Measurements from ENCODE around the gene ZBTB8A. TPM values are rescaled to one million over a fixed set of nuclear protein-coding genes. Genes with fewer than 3 reads are reported as not detected.

Gene ZBTB8A
- total and polyA plus RNA-seq, 2 of the 8 experiments (the other 6 are each of a cell fraction or from before 2014, with no cell fraction given): 2.9 to 10.4 TPM

DNA sequence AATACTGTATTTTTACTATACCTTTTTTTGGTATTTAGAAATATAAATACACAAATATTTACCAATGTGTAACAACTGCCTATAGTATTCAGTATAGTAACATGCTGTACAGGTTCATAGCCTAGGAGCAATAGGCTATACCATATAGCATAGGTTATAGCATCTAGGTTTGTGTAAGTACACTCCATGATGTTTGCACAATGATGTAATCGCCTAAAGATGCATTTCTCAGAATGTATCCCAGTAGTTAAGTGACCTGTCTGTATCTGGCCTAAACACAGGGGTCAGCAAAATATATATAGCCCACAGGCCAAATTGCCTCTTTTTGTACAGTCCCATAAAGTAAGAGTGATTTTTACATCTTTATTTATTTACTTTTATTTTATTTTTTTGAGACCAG is 86.9 kb downstream of the ZBTB8A start (continued):
- TF ChIP-seq, protein P1, sequence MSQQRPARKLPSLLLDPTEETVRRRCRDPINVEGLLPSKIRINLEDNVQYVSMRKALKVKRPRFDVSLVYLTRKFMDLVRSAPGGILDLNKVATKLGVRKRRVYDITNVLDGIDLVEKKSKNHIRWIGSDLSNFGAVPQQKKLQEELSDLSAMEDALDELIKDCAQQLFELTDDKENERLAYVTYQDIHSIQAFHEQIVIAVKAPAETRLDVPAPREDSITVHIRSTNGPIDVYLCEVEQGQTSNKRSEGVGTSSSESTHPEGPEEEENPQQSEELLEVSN (IDR thresholded peaks at IDR 0.05): no peak
- TF ChIP-seq SRF (IDR thresholded peaks at IDR 0.05; ENCODE audit: low read depth, low read length) (no peak), HDAC6 (IDR thresholded peaks at IDR 0.05; ENCODE audit: low read depth, low read length) (no peak)
